NB4 (cell line): ENCODE data around the gene ELAPOR2.

Experiments used
- DNase-seq: peaks from one replicate; pipeline ENCODE4 v3.0.0; 2010; ENCODE audit warnings: low read depth
- H3K4me3 ChIP-seq: one replicate; pipeline ENCODE4 v1.5.1; 2011; ENCODE audit warnings: mild to moderate bottlenecking, low read depth, low read length, moderate library complexity
- MYC ChIP-seq: IDR thresholded peaks from 2 replicates; pipeline ENCODE4 v1.6.1; 2011; ENCODE audit warnings: low read depth, low read length
- POLR2A ChIP-seq: IDR thresholded peaks from 2 replicates; pipeline ENCODE4 v1.6.1; 2011; ENCODE audit warnings: mild to moderate bottlenecking; ENCODE audit not compliant: insufficient read length; ENCODE audit errors: extremely low read depth
- TF ChIP-seq, protein P1 (sequence below): IDR thresholded peaks from one replicate; pipeline ENCODE4 v1.5.1; 2012; ENCODE audit warnings: low read depth, low read length
- TF ChIP-seq, protein P2 (sequence below): IDR thresholded peaks from 2 replicates; pipeline ENCODE4 v1.6.1; 2011; ENCODE audit warnings: low read depth, low read length

ELAPOR2 gene

DNA sequence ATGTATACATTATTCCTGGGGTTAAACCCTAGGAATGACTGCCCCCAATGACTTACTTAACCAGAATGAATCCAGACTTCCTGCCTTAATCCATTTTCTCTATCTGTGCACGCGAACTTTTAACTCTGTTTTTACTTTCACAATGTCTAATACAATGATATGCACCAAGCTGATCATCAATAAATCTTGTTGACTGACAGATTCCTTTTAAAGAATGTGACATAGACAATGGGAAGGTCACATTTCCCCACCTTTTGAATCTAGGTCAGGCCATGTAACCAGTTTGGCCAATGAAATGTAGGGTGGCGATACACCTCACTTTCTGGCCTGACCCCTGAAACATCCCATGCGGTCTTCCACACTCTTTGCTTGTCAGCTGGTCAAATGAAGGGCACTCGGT lies 23.2 kb upstream of the ELAPOR2 start:
- no peak for DNase-seq
- H3K4me3 ChIP-seq, result no peak overlapping the region
- TF ChIP-seq MYC, result no peak
- TF ChIP-seq, protein P1, sequence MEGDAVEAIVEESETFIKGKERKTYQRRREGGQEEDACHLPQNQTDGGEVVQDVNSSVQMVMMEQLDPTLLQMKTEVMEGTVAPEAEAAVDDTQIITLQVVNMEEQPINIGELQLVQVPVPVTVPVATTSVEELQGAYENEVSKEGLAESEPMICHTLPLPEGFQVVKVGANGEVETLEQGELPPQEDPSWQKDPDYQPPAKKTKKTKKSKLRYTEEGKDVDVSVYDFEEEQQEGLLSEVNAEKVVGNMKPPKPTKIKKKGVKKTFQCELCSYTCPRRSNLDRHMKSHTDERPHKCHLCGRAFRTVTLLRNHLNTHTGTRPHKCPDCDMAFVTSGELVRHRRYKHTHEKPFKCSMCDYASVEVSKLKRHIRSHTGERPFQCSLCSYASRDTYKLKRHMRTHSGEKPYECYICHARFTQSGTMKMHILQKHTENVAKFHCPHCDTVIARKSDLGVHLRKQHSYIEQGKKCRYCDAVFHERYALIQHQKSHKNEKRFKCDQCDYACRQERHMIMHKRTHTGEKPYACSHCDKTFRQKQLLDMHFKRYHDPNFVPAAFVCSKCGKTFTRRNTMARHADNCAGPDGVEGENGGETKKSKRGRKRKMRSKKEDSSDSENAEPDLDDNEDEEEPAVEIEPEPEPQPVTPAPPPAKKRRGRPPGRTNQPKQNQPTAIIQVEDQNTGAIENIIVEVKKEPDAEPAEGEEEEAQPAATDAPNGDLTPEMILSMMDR, result no peak
- TF ChIP-seq POLR2A, result no peak
- TF ChIP-seq, protein P2, sequence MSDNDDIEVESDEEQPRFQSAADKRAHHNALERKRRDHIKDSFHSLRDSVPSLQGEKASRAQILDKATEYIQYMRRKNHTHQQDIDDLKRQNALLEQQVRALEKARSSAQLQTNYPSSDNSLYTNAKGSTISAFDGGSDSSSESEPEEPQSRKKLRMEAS, result no peak

DNA sequence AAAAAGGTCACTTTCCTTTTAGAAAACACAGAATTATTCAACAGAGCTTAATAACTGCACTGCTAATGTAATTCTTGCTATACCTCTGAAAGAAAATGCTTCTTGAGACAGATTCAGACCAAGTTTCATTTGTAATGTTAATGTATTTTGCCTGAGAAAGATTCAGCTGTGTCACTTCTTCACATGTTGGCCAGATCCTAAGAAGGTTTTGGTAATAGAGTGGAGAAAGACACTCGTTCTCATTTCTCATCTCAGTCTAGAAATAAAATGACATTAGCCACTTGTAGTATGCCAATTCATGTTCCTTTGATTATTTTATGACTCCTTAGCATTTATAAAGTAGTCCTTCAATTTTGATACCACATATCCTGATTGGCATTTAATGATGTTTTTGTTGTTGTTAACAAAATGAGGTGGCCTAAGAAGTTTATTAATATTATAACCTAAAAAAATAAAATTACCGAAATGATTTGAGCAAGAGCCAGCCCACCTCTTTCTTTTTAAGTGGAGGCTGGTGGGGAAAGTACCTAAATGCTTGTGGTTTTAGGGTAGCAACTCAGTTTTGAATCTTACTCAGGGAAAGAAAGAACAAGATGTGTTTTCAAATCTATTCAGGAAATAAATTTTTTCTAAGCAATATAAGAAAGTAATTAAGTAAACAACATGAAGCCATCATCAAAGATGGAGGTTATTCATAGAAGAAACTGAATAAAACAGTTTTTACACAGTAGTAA lies 16.4 kb upstream of the ELAPOR2 start:
- TF ChIP-seq, protein P1, result no peak
- TF ChIP-seq, protein P2, result no peak
- TF ChIP-seq POLR2A (no peak), MYC (no peak)
- H3K4me3 ChIP-seq, result no peak overlapping the region
- no peak for DNase-seq

DNA sequence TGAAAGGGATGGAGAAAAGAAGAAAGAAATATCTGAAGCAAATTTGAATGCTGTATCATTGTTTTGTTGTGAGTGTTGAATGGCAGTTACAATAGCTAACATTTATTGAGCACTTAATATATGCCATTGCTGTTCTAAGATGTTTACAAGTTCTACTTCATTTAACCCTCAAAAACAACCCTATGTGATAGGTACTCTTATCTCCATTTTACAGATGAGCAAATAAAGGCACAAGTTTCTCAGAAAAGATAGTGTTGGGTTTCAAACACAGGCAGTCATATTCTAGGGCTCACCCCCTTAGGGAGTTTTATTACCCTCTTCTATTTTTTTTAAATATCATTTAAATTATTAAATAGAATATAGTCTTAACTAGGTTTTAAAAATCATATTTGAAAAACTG lies 8.3 kb upstream of the ELAPOR2 start:
- H3K4me3 ChIP-seq, result no peak overlapping the region
- no peak for TF ChIP-seq POLR2A
- no peak for TF ChIP-seq MYC
- TF ChIP-seq, protein P1, result no peak
- TF ChIP-seq, protein P2, result no peak
- no peak for DNase-seq

DNA sequence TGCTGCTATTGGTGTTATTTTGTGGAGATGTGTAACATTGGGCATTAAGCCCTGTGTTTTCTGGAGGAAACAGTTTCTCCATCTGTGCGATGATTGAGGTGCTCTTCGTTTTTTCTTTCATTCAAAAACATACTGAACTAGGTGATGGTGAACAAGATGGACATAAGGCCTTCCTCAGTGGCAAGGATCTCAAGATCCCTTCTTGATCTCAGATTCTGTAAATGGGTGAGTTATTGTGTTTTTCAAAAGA lies 759 bp upstream of the ELAPOR2 start:
- H3K4me3 ChIP-seq, result peak overlapping the region; percentile 49
- DNase-seq, result no peak
- TF ChIP-seq, protein P1, result no peak
- TF ChIP-seq, protein P2, result no peak
- no peak for TF ChIP-seq POLR2A
- no peak for TF ChIP-seq MYC

DNA sequence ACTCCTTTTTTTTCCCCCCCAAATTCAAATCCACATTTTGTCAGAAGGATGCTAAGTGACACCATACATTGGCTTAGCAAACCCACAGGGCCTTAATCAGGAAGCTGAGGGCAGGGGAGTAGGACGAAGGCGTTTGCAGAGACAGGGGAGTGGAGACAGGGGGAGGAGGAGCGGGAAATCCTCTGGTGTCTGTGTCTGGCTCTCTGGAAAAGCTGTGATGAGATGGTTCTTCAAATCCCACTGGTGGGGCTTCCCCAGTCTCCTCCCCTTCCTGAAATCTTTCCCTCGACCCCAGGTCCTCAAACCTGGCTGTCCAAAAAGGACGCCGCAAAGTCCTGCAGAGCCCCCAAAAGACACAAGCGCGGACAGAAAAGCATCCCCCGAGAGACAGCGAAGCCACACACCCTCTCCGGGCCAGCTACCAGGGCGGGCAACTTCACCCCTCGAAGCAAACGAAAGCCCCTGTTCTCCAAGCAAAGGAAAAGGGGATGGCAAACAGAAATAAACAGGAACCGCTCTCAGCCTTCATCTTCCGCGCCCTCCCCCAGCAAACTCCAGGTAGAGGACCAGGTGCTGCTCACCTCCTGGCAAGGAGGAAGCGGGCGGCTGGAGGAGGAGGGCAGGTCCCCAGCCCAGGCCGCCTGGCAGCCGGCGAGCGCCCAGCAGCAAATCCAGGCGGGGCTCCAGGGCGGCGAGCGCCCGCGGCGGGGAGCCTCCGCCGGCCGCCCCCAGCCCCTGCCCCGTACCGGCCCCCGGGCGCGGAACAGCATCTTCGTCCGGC lies 520 bp downstream of the ELAPOR2 start:
- no peak overlapping the region for H3K4me3 ChIP-seq
- TF ChIP-seq, protein P2, result no peak
- TF ChIP-seq POLR2A, result no peak
- no peak for TF ChIP-seq MYC
- TF ChIP-seq, protein P1, result no peak
- peak; percentile 15 for DNase-seq
